Stomach (tissue), 9 donors: ENCODE results near the gene HSPBAP1. TPM values are rescaled to one million over a fixed set of nuclear protein-coding genes. Genes with fewer than 3 reads are reported as not detected.

Experiments
- DNase-seq, 2 donors: peaks; one replicate each; pipeline versions ENCODE4 v3.0.0 to v3.0.0-alpha.2; 2013 to 2019
- H3K27ac ChIP-seq, 5 donors: fragments of 200-600 bp in 4 of 5; sonication (generic) in 4 of 5; one replicate each; pipeline ENCODE4 v1.5.1; 2013 to 2019; ENCODE audit warnings: mild to moderate bottlenecking in 1 of 5, moderate library complexity in 1 of 5
- H3K27me3 ChIP-seq, 3 donors: fragments of 200-600 bp; sonication (generic); one replicate each; pipeline ENCODE4 v1.5.1; 2017 to 2019; ENCODE audit warnings: mixed run types in 1 of 3
- H3K36me3 ChIP-seq, 4 donors: fragments of 200-600 bp; sonication (generic); 1 replicate in 3 of 4; 2 replicates in 1 of 4; pipeline ENCODE4 v1.5.1; 2016 to 2019
- H3K4me1 ChIP-seq, 4 donors: fragments of 200-600 bp; sonication (generic); one replicate each; pipeline ENCODE4 v1.5.1; 2016 to 2019
- H3K4me3 ChIP-seq, 4 donors: fragments of 200-600 bp; sonication (generic) in 3 of 4; one replicate each; pipeline ENCODE4 v1.5.1; 2016 to 2019; ENCODE audit warnings: mild to moderate bottlenecking in 1 of 4
- H3K9me3 ChIP-seq, 4 donors: fragments of 200-600 bp; sonication (generic); one replicate each; pipeline ENCODE4 v1.5.1; 2016 to 2019
- EP300 ChIP-seq: sonication (generic); formaldehyde crosslinking; IDR thresholded peaks from one replicate; pipeline ENCODE4 v1.6.1; 2017; ENCODE audit warnings: antibody characterized with exemption
- POLR2A ChIP-seq, 4 donors: fragments of 450-650 bp; IDR thresholded peaks; one replicate each; pipeline ENCODE4 v1.6.1; 2016; ENCODE audit warnings: antibody characterized with exemption in 4 of 4, control low read depth in 2 of 4, mild to moderate bottlenecking in 1 of 4, moderate library complexity in 1 of 4
- POLR2AphosphoS5 ChIP-seq, 3 donors: sonication (generic); formaldehyde crosslinking; IDR thresholded peaks; one replicate each; pipeline ENCODE4 v1.6.1; 2016; ENCODE audit warnings: antibody characterized with exemption in 3 of 3
- WGBS, 5 donors: extraction: QIAGEN DNeasy Blood & Tissue Kit in 3 of 5; methylation state at CpG; one replicate each; pipeline versions ENCODE4 v1.1.5 to v1.1.7; 2013 to 2018; 5-methylcytosine and 5-hydroxymethylcytosine counted together
- intact Hi-C: fragments of 100-400 bp; cut with DNase I; formaldehyde crosslinking; loops from one replicate; pipeline ENCODE4 v1.15.1; 2023; ENCODE audit warnings: low total_unique reads
- polyA plus RNA-seq, 3 donors: library from polyadenylated mRNA; stranded (reverse); fragments of 200-250 nt; gene quantifications; one replicate each; pipeline ENCODE4 v1.2.3, GENCODE V29; 2013
- total RNA-seq, 5 donors: library from RNA; depleted of rRNA; stranded (reverse); fragments of >200 nt; gene quantifications; one replicate each; pipeline versions ENCODE4 v1.1.0 to v1.2.3, GENCODE V29; 2014 to 2016
- TF ChIP-seq, protein P1 (sequence below), 7 experiments: fragments of 450-650 bp in 4 of 7; fragments of 200-600 bp in 3 of 7; sonication (generic) in 3 of 7; IDR thresholded peaks; one replicate each; pipeline ENCODE4 v1.5.1; 2016 to 2019; ENCODE audit warnings: antibody characterized with exemption in 7 of 7, control low read depth in 2 of 7, mild to moderate bottlenecking in 1 of 7
- donor health status: healthy with polysubstance abuse.
- donor health status: Bipolar disorder and iron deficiency.
- donor health status: healthy.

HSPBAP1 gene
- total and polyA plus RNA-seq, 8 donors, result 1.7 to 16.5 (median 8.8) TPM; not detected in 1

DNA sequence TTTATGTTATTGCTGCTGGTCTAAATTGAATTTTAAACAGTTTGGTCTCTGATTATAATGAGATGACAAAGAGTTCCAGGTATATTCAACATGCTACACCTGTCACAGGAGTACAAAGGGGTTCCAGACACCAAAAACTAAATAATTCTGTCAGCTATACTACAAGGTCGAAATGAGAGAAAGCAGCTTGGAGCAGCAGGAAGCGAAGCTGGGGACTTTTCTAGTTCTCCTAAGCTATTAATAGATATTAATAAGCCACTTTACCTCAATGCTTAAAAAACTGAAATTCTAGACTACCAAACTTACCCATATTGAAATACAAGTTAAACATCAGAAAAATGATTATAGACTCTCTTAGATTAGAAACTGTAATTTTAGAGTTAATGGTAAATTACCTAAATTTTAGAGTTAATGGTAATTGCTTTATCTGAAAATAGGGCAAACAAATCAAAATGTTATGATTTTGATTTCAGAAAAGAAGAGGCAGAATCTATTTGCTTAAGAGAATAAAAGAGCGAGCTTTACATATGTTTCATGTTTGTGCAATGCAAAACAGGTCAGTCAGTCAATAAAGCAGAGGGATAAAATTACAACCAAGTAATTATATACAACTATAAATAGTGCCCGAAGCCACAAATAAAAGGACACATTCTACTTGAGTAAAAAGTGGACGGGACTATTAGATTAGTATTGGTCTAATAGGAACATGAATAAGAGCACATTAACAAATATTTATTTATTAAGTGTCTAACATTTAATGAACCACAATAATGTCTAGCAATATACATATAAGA lies 16.8 kb downstream of the HSPBAP1 start:
- Histone ChIP-seq H3K4me1 (no peaks in the 10 kb centered on the region), H3K27ac (no peak overlapping the region), H3K9me3 (no peaks in the 10 kb centered on the region), H3K36me3 (peaks cover 0 to 5% (median 4%) of the 10 kb centered on the region in 4 donors), H3K27me3 (no peaks in the 10 kb centered on the region), H3K4me3 (no peak overlapping the region)
- intact Hi-C loops, result no loop called here
- DNase-seq, result no peak
- 35 to 66% (median 58%) methylated on average over 5 of the region's 5 CpGs for WGBS, 5 donors
- TF ChIP-seq, protein P1, sequence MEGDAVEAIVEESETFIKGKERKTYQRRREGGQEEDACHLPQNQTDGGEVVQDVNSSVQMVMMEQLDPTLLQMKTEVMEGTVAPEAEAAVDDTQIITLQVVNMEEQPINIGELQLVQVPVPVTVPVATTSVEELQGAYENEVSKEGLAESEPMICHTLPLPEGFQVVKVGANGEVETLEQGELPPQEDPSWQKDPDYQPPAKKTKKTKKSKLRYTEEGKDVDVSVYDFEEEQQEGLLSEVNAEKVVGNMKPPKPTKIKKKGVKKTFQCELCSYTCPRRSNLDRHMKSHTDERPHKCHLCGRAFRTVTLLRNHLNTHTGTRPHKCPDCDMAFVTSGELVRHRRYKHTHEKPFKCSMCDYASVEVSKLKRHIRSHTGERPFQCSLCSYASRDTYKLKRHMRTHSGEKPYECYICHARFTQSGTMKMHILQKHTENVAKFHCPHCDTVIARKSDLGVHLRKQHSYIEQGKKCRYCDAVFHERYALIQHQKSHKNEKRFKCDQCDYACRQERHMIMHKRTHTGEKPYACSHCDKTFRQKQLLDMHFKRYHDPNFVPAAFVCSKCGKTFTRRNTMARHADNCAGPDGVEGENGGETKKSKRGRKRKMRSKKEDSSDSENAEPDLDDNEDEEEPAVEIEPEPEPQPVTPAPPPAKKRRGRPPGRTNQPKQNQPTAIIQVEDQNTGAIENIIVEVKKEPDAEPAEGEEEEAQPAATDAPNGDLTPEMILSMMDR (IDR thresholded peaks at IDR 0.05), result no peak
- TF ChIP-seq POLR2A (IDR thresholded peaks at IDR 0.05) (no peak), POLR2AphosphoS5 (IDR thresholded peaks at IDR 0.05) (no peak), EP300 (no peak)

DNA sequence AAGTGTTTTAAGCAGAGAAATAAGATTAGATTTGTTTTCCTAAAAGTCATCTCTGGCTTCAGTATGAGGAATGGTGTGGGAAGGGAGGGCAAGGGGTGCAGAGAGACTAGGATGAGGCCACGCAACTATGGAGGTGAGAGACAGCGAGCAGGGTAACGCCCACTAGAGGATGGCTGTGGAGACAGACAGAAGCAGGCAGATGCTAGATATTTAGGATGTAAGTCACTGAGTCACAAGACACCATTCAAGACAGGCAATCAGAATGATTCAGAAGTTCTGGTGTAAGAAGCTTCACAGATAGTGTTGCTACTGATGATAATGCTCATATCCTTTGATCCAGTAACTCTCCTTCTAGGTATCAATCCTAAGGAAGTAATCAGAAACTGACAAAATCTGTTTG lies 19.1 kb downstream of the HSPBAP1 start:
- no peak overlapping the region for H3K27ac ChIP-seq
- intact Hi-C loops, result no loop called here

DNA sequence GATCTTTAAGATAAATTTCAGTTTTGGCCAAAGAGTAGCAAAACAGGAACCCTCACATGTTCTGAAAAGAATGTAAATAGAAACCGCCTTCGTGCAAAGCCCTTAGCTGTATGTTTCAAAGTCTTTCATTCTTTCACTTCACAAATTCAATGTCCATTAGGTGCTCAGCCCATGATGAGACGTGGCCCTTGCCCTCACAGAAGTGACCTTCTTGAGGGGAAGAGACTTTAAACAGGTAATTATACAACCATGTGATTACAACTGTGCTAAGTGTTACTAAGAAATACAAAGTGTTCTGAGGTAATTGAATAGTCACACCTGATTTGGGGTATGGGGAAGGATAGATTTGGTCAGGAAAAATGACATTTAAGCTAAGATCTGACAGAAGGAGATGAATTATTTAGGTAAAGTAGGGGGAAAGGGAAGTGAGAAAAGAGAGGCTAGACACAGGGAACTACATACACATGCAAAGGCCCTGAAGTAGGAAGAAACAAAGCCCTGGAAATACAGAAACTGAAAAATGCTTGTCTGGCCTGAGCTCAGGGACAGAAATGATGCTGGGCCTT lies 19.6 kb downstream of the HSPBAP1 start:
- DNase-seq, result no peak
- Histone ChIP-seq H3K27me3 (no peaks in the 10 kb centered on the region), H3K36me3 (peaks cover 0 to 16% (median 14%) of the 10 kb centered on the region in 4 donors), H3K4me3 (no peak overlapping the region), H3K9me3 (no peaks in the 10 kb centered on the region), H3K27ac (no peak overlapping the region), H3K4me1 (no peaks in the 10 kb centered on the region)
- no peak for TF ChIP-seq POLR2A (IDR thresholded peaks at IDR 0.05)
- no peak for TF ChIP-seq POLR2AphosphoS5 (IDR thresholded peaks at IDR 0.05)
- TF ChIP-seq EP300, result no peak
- TF ChIP-seq, protein P1 (IDR thresholded peaks at IDR 0.05), result no peak
- intact Hi-C loops, result no loop called here
- 74 to 93% (median 86%) methylated on average over 3 of the region's 3 CpGs for WGBS, 5 donors

More for the DNA sequence above, 19.1 kb downstream of the HSPBAP1 start:
- Histone ChIP-seq H3K9me3 (no peaks in the 10 kb centered on the region), H3K4me1 (no peaks in the 10 kb centered on the region), H3K27me3 (no peaks in the 10 kb centered on the region), H3K36me3 (peaks cover 0 to 15% (median 14%) of the 10 kb centered on the region in 4 donors), H3K4me3 (no peak overlapping the region)
- DNase-seq, result no peak
- 87 to 98% (median 96%) methylated on average over 3 of the region's 3 CpGs for WGBS, 5 donors
- no peak for TF ChIP-seq POLR2A (IDR thresholded peaks at IDR 0.05)
- TF ChIP-seq, protein P1 (IDR thresholded peaks at IDR 0.05), result no peak
- TF ChIP-seq POLR2AphosphoS5 (IDR thresholded peaks at IDR 0.05), result no peak
- no peak for TF ChIP-seq EP300

DNA sequence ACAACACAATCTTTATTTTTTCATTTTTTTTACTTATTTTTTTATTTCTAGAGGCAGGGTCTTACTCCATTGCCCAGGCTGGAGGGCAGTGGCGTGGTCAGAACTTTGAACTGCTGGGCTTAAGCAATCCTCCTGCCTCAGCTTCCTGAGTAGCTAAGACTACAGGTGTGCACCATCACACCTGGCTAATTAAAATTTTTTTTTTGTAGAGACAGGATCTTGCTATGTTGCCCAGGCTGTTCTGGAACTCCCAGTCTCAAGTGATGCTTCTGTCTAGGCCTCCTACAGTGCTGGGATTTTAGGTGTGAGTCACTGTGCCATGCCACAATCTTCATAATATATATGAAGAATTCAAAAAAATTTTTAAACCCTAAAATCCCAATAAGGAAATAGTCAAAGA lies 20.8 kb downstream of the HSPBAP1 start:
- Histone ChIP-seq H3K4me3 (no peak overlapping the region), H3K27me3 (no peaks in the 10 kb centered on the region), H3K9me3 (no peaks in the 10 kb centered on the region), H3K27ac (no peak overlapping the region), H3K4me1 (no peaks in the 10 kb centered on the region), H3K36me3 (peaks cover 0 to 21% (median 15%) of the 10 kb centered on the region in 4 donors)
- intact Hi-C loops, result no loop called here
- 90 to 100% (median 93%) methylated on average over 1 of the region's 1 CpG for WGBS, 5 donors
- DNase-seq, result no peak
- TF ChIP-seq POLR2A (IDR thresholded peaks at IDR 0.05) (no peak), POLR2AphosphoS5 (IDR thresholded peaks at IDR 0.05) (no peak)
